ENCODE results near the gene PLEKHG3. TPM values are rescaled to one million over a fixed set of nuclear protein-coding genes. Genes with fewer than 3 reads are reported as not detected.

PLEKHG3 gene
- total RNA-seq, 2 experiments from 2014 or later, result not detected

DNA sequence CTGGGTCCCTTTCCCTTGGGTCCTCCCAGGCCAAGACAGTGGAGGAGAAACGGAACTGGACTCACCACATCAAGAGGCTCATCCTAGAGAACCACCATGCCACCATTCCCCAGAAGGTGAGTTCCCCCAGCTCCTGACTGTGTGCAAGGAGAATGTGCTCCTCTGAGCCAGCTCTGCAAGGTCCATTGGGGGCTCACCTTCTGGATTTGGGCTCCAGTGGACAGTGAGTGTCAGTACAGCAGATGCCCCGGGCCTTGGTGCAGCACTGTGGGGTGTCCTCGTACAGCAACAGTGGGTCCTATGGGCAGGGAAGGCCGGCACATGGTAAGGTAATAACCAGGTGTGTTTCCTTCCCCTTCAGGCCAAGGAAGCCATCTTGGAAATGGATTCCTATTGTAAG is 27.8 kb downstream of the PLEKHG3 start:
- BruUV-seq (replicated peaks), result no TSS peak
- ChIA-PET POLR2A (no interaction called here), CTCF (ENCODE audit: unreplicated experiment) (interaction anchor here (0.6 kb wide), 1 partner anchor 34 kb away, joined by 5 read pairs; no protein-coding TSS in a partner anchor)
- Histone ChIP-seq H2AFZ (ENCODE audit: low read length) (no peak overlapping the region), H3K4me1 (ENCODE audit: insufficient read depth, low read length, poor library complexity, severe bottlenecking) (no peaks in the 10 kb centered on the region), H3K36me3 (ENCODE audit: insufficient read depth, low read length) (no peaks in the 10 kb centered on the region), H3K9me3 (ENCODE audit: low read length) (no peaks in the 10 kb centered on the region), H3K4me3 (ENCODE audit: low read depth, low read length, poor library complexity, severe bottlenecking) (no peak overlapping the region), H3K27ac (ENCODE audit: low read depth, low read length, poor library complexity, severe bottlenecking) (no peak overlapping the region), H4K20me1 (ENCODE audit: insufficient read depth, low read length) (no peaks in the 10 kb centered on the region), H3K9me2 (ENCODE audit: insufficient read depth, low read length) (no peaks in the 10 kb centered on the region), H3K79me2 (ENCODE audit: insufficient read depth, low read depth, low read length) (no peaks in the 10 kb centered on the region), H3K4me2 (ENCODE audit: low read length) (no peak overlapping the region)
- no peak for DNase-seq (ENCODE audit: low spot score)
- intact Hi-C loops (cut with micrococcal nuclease; ENCODE audit: unreplicated experiment), result no loop called here
- TF ChIP-seq CTCF (conservative IDR thresholded peaks at IDR 0.05; ENCODE audit: low read length) (no peak), EZH2phosphoT487 (IDR thresholded peaks at IDR 0.05; ENCODE audit: borderline replicate concordance, low read depth, low read length) (no peak)

DNA sequence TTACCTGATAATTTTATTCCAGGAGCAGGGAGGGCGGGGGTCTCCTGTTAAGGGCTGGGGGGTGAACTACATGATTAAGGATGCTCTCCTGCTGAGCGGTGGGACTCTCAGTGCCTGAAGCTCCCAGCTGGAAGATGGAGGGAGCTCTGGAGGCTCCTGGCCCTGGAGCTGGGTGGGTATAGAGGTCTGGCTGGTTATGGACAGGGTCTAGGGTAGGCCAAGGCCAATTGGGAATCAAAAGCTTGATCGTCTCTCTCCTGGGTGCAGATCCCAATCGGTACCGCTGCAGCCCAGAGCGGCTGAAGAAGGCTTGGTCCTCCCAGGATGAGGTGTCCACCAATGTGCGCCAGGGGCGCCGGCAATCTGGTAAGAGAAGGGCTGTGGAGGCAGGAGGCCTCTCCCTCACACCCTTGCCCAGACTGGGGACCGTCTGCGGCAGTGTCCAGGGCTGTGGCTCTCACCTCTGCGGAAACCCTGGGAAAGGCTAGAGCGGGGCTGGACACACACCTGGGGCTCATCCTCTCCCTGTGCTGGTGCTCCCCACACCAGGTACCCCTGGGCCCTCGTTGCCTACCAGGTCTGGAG is 28.4 kb downstream of the PLEKHG3 start:
- CTCF ChIA-PET (ENCODE audit: unreplicated experiment), result no interaction called here
- H3K4me1 ChIP-seq (ENCODE audit: insufficient read depth, low read length, poor library complexity, severe bottlenecking), result no peaks in the 10 kb centered on the region
- no TSS peak for BruUV-seq (replicated peaks)
- no peak overlapping the region for H3K4me2 ChIP-seq (ENCODE audit: low read length)
- no peak overlapping the region for H3K27ac ChIP-seq (ENCODE audit: low read depth, low read length, poor library complexity, severe bottlenecking)
- H3K4me3 ChIP-seq (ENCODE audit: low read depth, low read length, poor library complexity, severe bottlenecking), result no peak overlapping the region
- intact Hi-C loops (cut with micrococcal nuclease; ENCODE audit: unreplicated experiment), result no loop called here
- TF ChIP-seq CTCF (conservative IDR thresholded peaks at IDR 0.05; ENCODE audit: low read length) (no peak), EZH2phosphoT487 (IDR thresholded peaks at IDR 0.05; ENCODE audit: borderline replicate concordance, low read depth, low read length) (no peak)
- no peak overlapping the region for H2AFZ ChIP-seq (ENCODE audit: low read length)
- POLR2A ChIA-PET, result no interaction called here
- no peaks in the 10 kb centered on the region for H4K20me1 ChIP-seq (ENCODE audit: insufficient read depth, low read length)
- H3K36me3 ChIP-seq (ENCODE audit: insufficient read depth, low read length), result no peaks in the 10 kb centered on the region
- no peak for DNase-seq (ENCODE audit: low spot score)
- H3K9me3 ChIP-seq (ENCODE audit: low read length), result no peaks in the 10 kb centered on the region
- H3K79me2 ChIP-seq (ENCODE audit: insufficient read depth, low read depth, low read length), result no peaks in the 10 kb centered on the region
- H3K9me2 ChIP-seq (ENCODE audit: insufficient read depth, low read length), result no peaks in the 10 kb centered on the region

GRCh38 chr14:64733321-64733720 is 29.1 kb downstream of the PLEKHG3 start:
- POLR2A ChIA-PET, result no interaction called here
- no peaks in the 10 kb centered on the region for H3K79me2 ChIP-seq (ENCODE audit: insufficient read depth, low read depth, low read length)
- H3K9me2 ChIP-seq (ENCODE audit: insufficient read depth, low read length), result no peaks in the 10 kb centered on the region
- intact Hi-C loops (cut with micrococcal nuclease; ENCODE audit: unreplicated experiment), result no loop called here
- H3K4me1 ChIP-seq (ENCODE audit: insufficient read depth, low read length, poor library complexity, severe bottlenecking), result no peaks in the 10 kb centered on the region
- H3K4me3 ChIP-seq (ENCODE audit: low read depth, low read length, poor library complexity, severe bottlenecking), result no peak overlapping the region
- H2AFZ ChIP-seq (ENCODE audit: low read length), result no peak overlapping the region
- no peaks in the 10 kb centered on the region for H3K36me3 ChIP-seq (ENCODE audit: insufficient read depth, low read length)
- H4K20me1 ChIP-seq (ENCODE audit: insufficient read depth, low read length), result no peaks in the 10 kb centered on the region
- no TSS peak for BruUV-seq (replicated peaks)
- no peak for TF ChIP-seq CTCF (conservative IDR thresholded peaks at IDR 0.05; ENCODE audit: low read length)
- no peak overlapping the region for H3K4me2 ChIP-seq (ENCODE audit: low read length)
- DNase-seq (ENCODE audit: low spot score), result no peak
- H3K9me3 ChIP-seq (ENCODE audit: low read length), result no peaks in the 10 kb centered on the region
- CTCF ChIA-PET (ENCODE audit: unreplicated experiment), result no interaction called here
- no peak overlapping the region for H3K27ac ChIP-seq (ENCODE audit: low read depth, low read length, poor library complexity, severe bottlenecking)

Measured in OCI-LY7 (cell line).